OCI-LY3 (cell line): ENCODE data around the gene SPC24.

ENCODE experiments used
- CTCF ChIP-seq: fragments of 200-600, 300-600 bp; sonication (generic); IDR thresholded peaks from 2 replicates; pipeline ENCODE4 v1.5.1; 2014; ENCODE audit warnings: antibody characterized with exemption, low read length, low read depth
- EZH2phosphoT487 ChIP-seq: fragments of 200-600 bp; shearing (Covaris generic); IDR thresholded peaks from 2 replicates; pipeline ENCODE4 v1.6.1; 2018; ENCODE audit warnings: antibody characterized with exemption, mixed run types, low read depth

DNA sequence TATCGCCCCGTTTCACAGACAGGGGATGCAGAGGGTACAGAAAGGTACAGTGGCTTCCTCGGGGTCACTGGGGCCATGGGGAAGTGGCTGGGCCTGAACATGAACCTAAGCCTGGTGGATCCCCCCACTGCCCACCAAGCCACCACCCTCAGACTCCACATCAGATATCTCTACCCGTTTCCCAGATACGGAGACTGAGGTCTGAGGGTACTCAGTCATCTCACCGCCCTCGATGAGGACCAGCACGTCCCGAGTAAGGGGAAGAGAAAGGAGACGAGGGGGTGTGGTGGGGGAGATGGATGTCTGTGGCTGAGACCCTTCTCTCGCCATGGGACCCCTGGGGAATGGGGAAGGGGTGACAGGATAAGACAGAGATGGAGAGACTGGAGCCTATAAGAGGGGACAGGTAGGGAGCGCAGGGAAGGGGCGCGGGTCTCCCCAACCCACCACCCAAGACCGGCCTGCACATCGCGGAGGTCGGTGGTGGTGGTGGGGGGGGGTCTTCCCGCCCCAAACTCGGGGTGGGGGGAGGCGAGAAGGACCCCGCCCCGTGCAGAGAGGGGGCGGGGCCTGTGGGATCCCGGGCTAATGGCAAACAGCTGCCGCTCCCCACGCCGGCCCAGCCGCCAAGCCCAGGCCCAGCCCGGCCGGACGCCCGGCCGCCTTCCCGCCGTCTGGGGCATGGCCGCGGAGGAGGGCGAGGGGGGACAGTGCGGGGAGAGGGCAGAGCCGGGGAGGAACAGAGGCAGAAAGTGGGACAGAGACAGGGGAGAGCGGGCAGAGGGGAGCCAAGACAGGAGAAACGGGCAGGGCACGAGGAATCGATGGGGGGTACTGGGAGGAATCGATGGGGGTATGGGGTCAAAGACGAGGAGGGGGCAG lies 41.1 kb upstream of the SPC24 start:
- TF ChIP-seq CTCF (no peak), EZH2phosphoT487 (no peak)
